ENCODE data around the gene AP4S1.
"Not testable (repeated sequence)": the region's sequence is repeated elsewhere in the genome, so short reads cannot be mapped to it uniquely, and the experiment has no call there.

Gene AP4S1

GRCh38 chr14:31042300-31042699 lies 16.9 kb downstream of the AP4S1 start:
- Histone ChIP-seq H3K4me3 (ENCODE audit: insufficient read depth, low read length, poor library complexity, severe bottlenecking) (no peak overlapping the region), H4K20me1 (ENCODE audit: low read depth, low read length) (no peaks in the 10 kb centered on the region), H2AFZ (ENCODE audit: low read depth, low read length, severe bottlenecking) (no peak overlapping the region), H3K9ac (ENCODE audit: low read length) (no peak overlapping the region), H3K79me2 (ENCODE audit: insufficient read depth, low read length) (no peaks in the 10 kb centered on the region), H3F3A (ENCODE audit: insufficient read depth) (no peaks in the 10 kb centered on the region), H3K4me2 (ENCODE audit: low read depth, low read length, poor library complexity, severe bottlenecking) (no peak overlapping the region), H3K27ac (ENCODE audit: low read depth, low read length) (no peak overlapping the region), H3K9me3 (ENCODE audit: insufficient read depth, low read length) (no peaks in the 10 kb centered on the region), H3K27me3 (ENCODE audit: low read length) (no peaks in the 10 kb centered on the region), H3K36me3 (ENCODE audit: low read length) (no peaks in the 10 kb centered on the region), H3K9me2 (replicated peaks; ENCODE audit: insufficient read depth, low read length) (no peaks in the 10 kb centered on the region)
- TF ChIP-seq CTCF (IDR thresholded peaks at IDR 0.05; ENCODE audit: insufficient read depth, low read length, poor library complexity, severe bottlenecking) (no peak), EZH2phosphoT487 (conservative IDR thresholded peaks at IDR 0.05; ENCODE audit: low read length) (no peak)

- not testable (repeated sequence) for H3F3A ChIP-seq (ENCODE audit: insufficient read depth); H3K9me3 ChIP-seq (ENCODE audit: insufficient read depth, low read length); H2AFZ ChIP-seq (ENCODE audit: low read depth, low read length, severe bottlenecking); H3K36me3 ChIP-seq (ENCODE audit: low read length); H3K79me2 ChIP-seq (ENCODE audit: insufficient read depth, low read length); H3K9ac ChIP-seq (ENCODE audit: low read length); H3K27ac ChIP-seq (ENCODE audit: low read depth, low read length); H3K27me3 ChIP-seq (ENCODE audit: low read length); H3K9me2 ChIP-seq (replicated peaks; ENCODE audit: insufficient read depth, low read length); H4K20me1 ChIP-seq (ENCODE audit: low read depth, low read length); H3K4me2 ChIP-seq (ENCODE audit: low read depth, low read length, poor library complexity, severe bottlenecking); H3K4me3 ChIP-seq (ENCODE audit: insufficient read depth, low read length, poor library complexity, severe bottlenecking)
These were observed 17.4 kb downstream of the AP4S1 start for GRCh38 chr14:31042893-31043292.

- no peak for TF ChIP-seq EZH2phosphoT487 (conservative IDR thresholded peaks at IDR 0.05; ENCODE audit: low read length)
- TF ChIP-seq CTCF (IDR thresholded peaks at IDR 0.05; ENCODE audit: insufficient read depth, low read length, poor library complexity, severe bottlenecking) = no peak
- no peak overlapping the region for H3K4me2 ChIP-seq (ENCODE audit: low read depth, low read length, poor library complexity, severe bottlenecking)
These were observed 17.9 kb downstream of the AP4S1 start for GRCh38 chr14:31043379-31043778.

GRCh38 chr14:31045501-31046080 lies 20.1 kb downstream of the AP4S1 start:
- Histone ChIP-seq H3K36me3 (ENCODE audit: low read length) (no peaks in the 10 kb centered on the region), H4K20me1 (ENCODE audit: low read depth, low read length) (no peaks in the 10 kb centered on the region), H3K4me3 (ENCODE audit: insufficient read depth, low read length, poor library complexity, severe bottlenecking) (no peak overlapping the region), H3K79me2 (ENCODE audit: insufficient read depth, low read length) (no peaks in the 10 kb centered on the region), H3F3A (ENCODE audit: insufficient read depth) (no peaks in the 10 kb centered on the region), H3K9me3 (ENCODE audit: insufficient read depth, low read length) (no peaks in the 10 kb centered on the region), H3K4me2 (ENCODE audit: low read depth, low read length, poor library complexity, severe bottlenecking) (no peak overlapping the region), H3K9ac (ENCODE audit: low read length) (no peak overlapping the region), H3K27me3 (ENCODE audit: low read length) (no peaks in the 10 kb centered on the region), H3K9me2 (replicated peaks; ENCODE audit: insufficient read depth, low read length) (no peaks in the 10 kb centered on the region), H3K27ac (ENCODE audit: low read depth, low read length) (no peak overlapping the region), H2AFZ (ENCODE audit: low read depth, low read length, severe bottlenecking) (no peak overlapping the region)
- TF ChIP-seq CTCF (IDR thresholded peaks at IDR 0.05; ENCODE audit: insufficient read depth, low read length, poor library complexity, severe bottlenecking) = no peak
- no peak for TF ChIP-seq EZH2phosphoT487 (conservative IDR thresholded peaks at IDR 0.05; ENCODE audit: low read length)

More at GRCh38 chr14:31043379-31043778, 17.9 kb downstream of the AP4S1 start:
- H3K36me3 ChIP-seq (ENCODE audit: low read length) = no peaks in the 10 kb centered on the region
- H3K9ac ChIP-seq (ENCODE audit: low read length) = no peak overlapping the region
- no peaks in the 10 kb centered on the region for H3K27me3 ChIP-seq (ENCODE audit: low read length)
- no peak overlapping the region for H3K4me3 ChIP-seq (ENCODE audit: insufficient read depth, low read length, poor library complexity, severe bottlenecking)
- H3F3A ChIP-seq (ENCODE audit: insufficient read depth) = no peaks in the 10 kb centered on the region
- H2AFZ ChIP-seq (ENCODE audit: low read depth, low read length, severe bottlenecking) = no peak overlapping the region
- H3K9me2 ChIP-seq (replicated peaks; ENCODE audit: insufficient read depth, low read length) = no peaks in the 10 kb centered on the region
- no peaks in the 10 kb centered on the region for H3K79me2 ChIP-seq (ENCODE audit: insufficient read depth, low read length)
- no peak overlapping the region for H3K27ac ChIP-seq (ENCODE audit: low read depth, low read length)
- no peaks in the 10 kb centered on the region for H3K9me3 ChIP-seq (ENCODE audit: insufficient read depth, low read length)
- no peaks in the 10 kb centered on the region for H4K20me1 ChIP-seq (ENCODE audit: low read depth, low read length)

Measured in SU-DHL-6 (cell line).